OCI-LY7 (cell line): Measurements from ENCODE around the gene MIA2.

Source experiments
- EZH2phosphoT487 ChIP-seq: fragments of 200-600 bp; sonication (generic); IDR thresholded peaks from 2 replicates; pipeline ENCODE4 v1.6.1; 2018; ENCODE audit warnings: low read depth, borderline replicate concordance, mild to moderate bottlenecking, mixed run types, antibody characterized with exemption, low read length, moderate library complexity, mixed read lengths
- TF ChIP-seq, protein P1 (sequence below): fragments of 200-600 bp; sonication (generic); conservative IDR thresholded peaks from 2 replicates; pipeline ENCODE4 v1.5.1; 2014; ENCODE audit warnings: mild to moderate bottlenecking, antibody characterized with exemption, low read length, moderate library complexity, mixed read lengths

DNA sequence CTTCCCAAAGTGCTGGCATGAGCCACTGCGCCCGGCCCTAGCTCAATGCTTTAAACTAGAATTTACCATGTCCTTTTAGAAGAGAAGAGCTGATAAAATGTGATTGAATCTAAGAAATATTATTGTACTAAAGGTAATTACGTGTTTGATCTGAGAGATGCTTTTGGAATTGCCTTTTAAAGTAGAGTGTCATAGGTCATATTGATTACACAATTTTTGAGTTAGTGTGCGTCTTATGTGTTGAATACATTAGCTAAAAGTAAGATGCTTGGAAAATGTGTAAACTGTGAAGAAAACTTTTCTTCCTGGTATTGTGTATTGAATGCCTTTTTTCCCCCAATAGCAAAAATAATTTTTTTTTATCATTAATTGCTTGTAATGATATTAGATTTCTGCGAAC lies 41.7 kb downstream of the MIA2 start:
- TF ChIP-seq, protein P1, sequence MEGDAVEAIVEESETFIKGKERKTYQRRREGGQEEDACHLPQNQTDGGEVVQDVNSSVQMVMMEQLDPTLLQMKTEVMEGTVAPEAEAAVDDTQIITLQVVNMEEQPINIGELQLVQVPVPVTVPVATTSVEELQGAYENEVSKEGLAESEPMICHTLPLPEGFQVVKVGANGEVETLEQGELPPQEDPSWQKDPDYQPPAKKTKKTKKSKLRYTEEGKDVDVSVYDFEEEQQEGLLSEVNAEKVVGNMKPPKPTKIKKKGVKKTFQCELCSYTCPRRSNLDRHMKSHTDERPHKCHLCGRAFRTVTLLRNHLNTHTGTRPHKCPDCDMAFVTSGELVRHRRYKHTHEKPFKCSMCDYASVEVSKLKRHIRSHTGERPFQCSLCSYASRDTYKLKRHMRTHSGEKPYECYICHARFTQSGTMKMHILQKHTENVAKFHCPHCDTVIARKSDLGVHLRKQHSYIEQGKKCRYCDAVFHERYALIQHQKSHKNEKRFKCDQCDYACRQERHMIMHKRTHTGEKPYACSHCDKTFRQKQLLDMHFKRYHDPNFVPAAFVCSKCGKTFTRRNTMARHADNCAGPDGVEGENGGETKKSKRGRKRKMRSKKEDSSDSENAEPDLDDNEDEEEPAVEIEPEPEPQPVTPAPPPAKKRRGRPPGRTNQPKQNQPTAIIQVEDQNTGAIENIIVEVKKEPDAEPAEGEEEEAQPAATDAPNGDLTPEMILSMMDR, result no peak
- TF ChIP-seq EZH2phosphoT487, result no peak
